Measurements from ENCODE around the gene MYO1D.

DNA sequence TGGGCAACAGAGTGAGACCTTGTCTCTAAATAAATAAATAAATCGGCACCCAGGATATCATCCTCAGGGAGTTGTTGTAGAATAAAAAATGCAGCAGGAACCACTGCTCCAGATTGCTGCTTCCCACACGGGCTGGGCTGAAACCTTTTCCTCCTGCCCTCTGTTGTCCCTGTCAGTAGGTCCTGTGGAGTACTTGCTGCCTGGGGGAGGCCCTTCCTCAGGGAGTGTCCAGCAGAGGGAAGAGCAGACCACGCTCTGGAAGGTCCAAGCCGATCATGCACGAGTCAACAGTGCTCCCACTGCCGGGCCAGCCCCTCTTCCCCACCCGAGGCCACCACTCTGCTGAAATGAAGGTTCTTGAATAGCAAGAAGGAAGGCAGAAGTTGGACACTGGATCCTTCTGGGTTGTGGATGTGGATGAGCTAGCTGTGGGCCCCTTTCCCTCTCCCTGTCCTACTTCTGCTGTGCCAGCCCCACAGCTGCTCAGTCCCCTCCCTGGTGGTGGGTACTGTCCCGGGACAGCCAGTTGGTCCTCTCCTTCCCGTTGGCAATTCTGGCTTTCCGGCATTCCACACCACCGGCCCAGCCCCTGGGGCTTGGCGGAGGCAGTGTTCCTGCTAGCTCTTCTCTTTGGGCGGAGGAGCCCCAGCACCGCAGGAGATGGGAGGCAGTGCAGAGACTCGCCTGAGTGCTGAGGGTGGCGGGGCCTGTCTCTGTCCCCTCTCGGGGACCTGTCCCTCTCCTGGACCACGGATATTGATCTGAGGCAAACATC lies 379.3 kb downstream of the MYO1D start:
- TF ChIP-seq ZC3H10 (CRISPR knock-in tag; IDR thresholded peaks at IDR 0.05), result no peak
- TF ChIP-seq, protein P1, sequence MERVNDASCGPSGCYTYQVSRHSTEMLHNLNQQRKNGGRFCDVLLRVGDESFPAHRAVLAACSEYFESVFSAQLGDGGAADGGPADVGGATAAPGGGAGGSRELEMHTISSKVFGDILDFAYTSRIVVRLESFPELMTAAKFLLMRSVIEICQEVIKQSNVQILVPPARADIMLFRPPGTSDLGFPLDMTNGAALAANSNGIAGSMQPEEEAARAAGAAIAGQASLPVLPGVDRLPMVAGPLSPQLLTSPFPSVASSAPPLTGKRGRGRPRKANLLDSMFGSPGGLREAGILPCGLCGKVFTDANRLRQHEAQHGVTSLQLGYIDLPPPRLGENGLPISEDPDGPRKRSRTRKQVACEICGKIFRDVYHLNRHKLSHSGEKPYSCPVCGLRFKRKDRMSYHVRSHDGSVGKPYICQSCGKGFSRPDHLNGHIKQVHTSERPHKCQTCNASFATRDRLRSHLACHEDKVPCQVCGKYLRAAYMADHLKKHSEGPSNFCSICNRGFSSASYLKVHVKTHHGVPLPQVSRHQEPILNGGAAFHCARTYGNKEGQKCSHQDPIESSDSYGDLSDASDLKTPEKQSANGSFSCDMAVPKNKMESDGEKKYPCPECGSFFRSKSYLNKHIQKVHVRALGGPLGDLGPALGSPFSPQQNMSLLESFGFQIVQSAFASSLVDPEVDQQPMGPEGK (CRISPR knock-in tag; IDR thresholded peaks at IDR 0.05; ENCODE audit: borderline replicate concordance), result no peak
